MM.1S (cell line): ENCODE results near the gene ZNF778.

Source experiments
- DNase-seq: peaks from one replicate; pipeline ENCODE4 v3.0.0-alpha.2; 2015
- H2AFZ ChIP-seq: fragments of 300-600 bp; sonication (generic); 2 replicates; pipeline ENCODE4 v1.6.0; 2016; ENCODE audit warnings: antibody characterized with exemption, low read length
- H3F3A ChIP-seq: fragments of 300-600 bp; sonication (generic); 2 replicates; pipeline ENCODE4 v1.6.1; 2016; ENCODE audit warnings: mild to moderate bottlenecking, antibody characterized with exemption, low read length, moderate library complexity, mixed read lengths; ENCODE audit not compliant: insufficient read depth
- H3K27ac ChIP-seq: fragments of 300-600 bp; sonication (generic); 2 replicates; pipeline ENCODE4 v1.5.1; 2016; ENCODE audit warnings: mild to moderate bottlenecking, low read length
- H3K27me3 ChIP-seq: fragments of 300-600 bp; sonication (generic); replicated peaks from 2 replicates; pipeline ENCODE4 v1.6.0; 2016; ENCODE audit warnings: low read length; ENCODE audit not compliant: insufficient read depth
- H3K36me3 ChIP-seq: fragments of 300-600 bp; sonication (generic); replicated peaks from 2 replicates; pipeline ENCODE4 v1.6.1; 2016; ENCODE audit warnings: mild to moderate bottlenecking, low read length, mixed read lengths; ENCODE audit not compliant: insufficient read depth
- H3K4me1 ChIP-seq: fragments of 300-600 bp; sonication (generic); 2 replicates; pipeline ENCODE4 v1.6.1; 2016; ENCODE audit warnings: low read length, mixed read lengths
- H3K4me2 ChIP-seq: fragments of 300-600 bp; sonication (generic); 2 replicates; pipeline ENCODE4 v1.6.0; 2016; ENCODE audit warnings: low read depth, low read length
- H3K4me3 ChIP-seq: fragments of 300-600 bp; sonication (generic); 2 replicates; pipeline ENCODE4 v1.5.1; 2016; ENCODE audit warnings: low read length, mixed read lengths
- H3K79me2 ChIP-seq: fragments of 300-600 bp; sonication (generic); 2 replicates; pipeline ENCODE4 v1.6.1; 2016; ENCODE audit warnings: mixed run types, low read length, mixed read lengths
- H3K9ac ChIP-seq: fragments of 300-600 bp; sonication (generic); 2 replicates; pipeline ENCODE4 v1.6.1; 2016; ENCODE audit warnings: low read length, mixed read lengths
- H3K9me2 ChIP-seq: fragments of 300-600 bp; sonication (generic); replicated peaks from 2 replicates; pipeline ENCODE4 v1.6.1; 2016; ENCODE audit warnings: mild to moderate bottlenecking, low read length, mixed read lengths; ENCODE audit not compliant: insufficient read depth
- H3K9me3 ChIP-seq: fragments of 300-600 bp; sonication (generic); replicated peaks from 2 replicates; pipeline ENCODE4 v1.6.1; 2016; ENCODE audit warnings: mild to moderate bottlenecking, low read length, mixed read lengths; ENCODE audit not compliant: insufficient read depth
- H4K20me1 ChIP-seq: fragments of 300-600 bp; sonication (generic); 2 replicates; pipeline ENCODE4 v1.6.1; 2016; ENCODE audit warnings: mild to moderate bottlenecking, low read length, moderate library complexity, mixed read lengths; ENCODE audit not compliant: insufficient read depth
- EZH2 ChIP-seq: fragments of 300-600 bp; sonication (generic); optimal IDR thresholded peaks from 2 replicates; pipeline ENCODE3; 2017; ENCODE audit warnings: low read depth, mild to moderate bottlenecking, antibody characterized with exemption, low read length, mixed read lengths
- EZH2phosphoT487 ChIP-seq: fragments of 300-600 bp; sonication (generic); IDR thresholded peaks from 2 replicates; pipeline ENCODE4 v1.6.1; 2018; ENCODE audit warnings: antibody characterized with exemption, low read length
- TF ChIP-seq, protein P1 (sequence below): fragments of 300-600 bp; sonication (generic); IDR thresholded peaks from 2 replicates; pipeline ENCODE4 v1.5.1; 2016; ENCODE audit warnings: antibody characterized with exemption, low read length, mixed read lengths

Gene ZNF778

DNA sequence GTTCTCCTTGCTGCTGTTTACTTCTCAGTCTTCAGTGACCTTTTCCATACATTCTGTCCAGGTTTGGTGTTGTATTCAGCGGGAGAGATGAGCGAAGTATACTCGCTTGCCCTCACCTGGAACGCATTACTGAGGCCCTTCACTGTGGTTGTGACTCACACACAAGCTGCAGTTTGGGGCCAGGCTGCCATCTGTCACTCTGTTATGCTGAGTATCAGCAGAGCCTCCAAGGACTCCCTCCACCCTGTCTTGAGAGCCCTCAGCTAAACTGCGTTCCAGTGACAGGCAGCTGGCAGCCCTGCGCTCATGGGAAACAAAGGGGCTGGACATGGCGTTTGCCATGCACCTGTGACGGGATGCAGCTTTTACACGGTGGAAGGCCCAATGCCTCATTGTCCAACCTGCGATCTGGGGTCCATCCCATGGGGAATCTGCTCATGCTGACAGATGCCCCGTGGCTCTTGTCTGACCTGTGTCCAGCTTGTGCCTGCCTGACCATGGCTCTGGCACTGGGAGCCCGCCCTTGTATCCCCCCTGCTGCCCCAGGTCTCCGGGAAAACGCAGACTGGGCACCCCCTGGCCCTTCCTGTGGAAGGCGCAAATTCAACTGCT lies 6.5 kb upstream of the ZNF778 start:
- peaks cover 10% of the 10 kb centered on the region; the same call in 1 of the 2 replicates for H3K27me3 ChIP-seq
- no peak overlapping the region for H2AFZ ChIP-seq
- no peak overlapping the region for H3K4me3 ChIP-seq
- H3K4me2 ChIP-seq, result no peak overlapping the region
- no peaks in the 10 kb centered on the region for H3K79me2 ChIP-seq
- no peaks in the 10 kb centered on the region for H3K9me3 ChIP-seq
- H3K4me1 ChIP-seq, result no peaks in the 10 kb centered on the region
- no peaks in the 10 kb centered on the region for H3F3A ChIP-seq
- no peaks in the 10 kb centered on the region for H3K36me3 ChIP-seq
- no peaks in the 10 kb centered on the region for H3K9me2 ChIP-seq
- H4K20me1 ChIP-seq, result no peaks in the 10 kb centered on the region
- H3K9ac ChIP-seq, result no peak overlapping the region
- H3K27ac ChIP-seq, result no peak overlapping the region
- DNase-seq, result no peak
- TF ChIP-seq EZH2phosphoT487, result no peak
- TF ChIP-seq, protein P1, sequence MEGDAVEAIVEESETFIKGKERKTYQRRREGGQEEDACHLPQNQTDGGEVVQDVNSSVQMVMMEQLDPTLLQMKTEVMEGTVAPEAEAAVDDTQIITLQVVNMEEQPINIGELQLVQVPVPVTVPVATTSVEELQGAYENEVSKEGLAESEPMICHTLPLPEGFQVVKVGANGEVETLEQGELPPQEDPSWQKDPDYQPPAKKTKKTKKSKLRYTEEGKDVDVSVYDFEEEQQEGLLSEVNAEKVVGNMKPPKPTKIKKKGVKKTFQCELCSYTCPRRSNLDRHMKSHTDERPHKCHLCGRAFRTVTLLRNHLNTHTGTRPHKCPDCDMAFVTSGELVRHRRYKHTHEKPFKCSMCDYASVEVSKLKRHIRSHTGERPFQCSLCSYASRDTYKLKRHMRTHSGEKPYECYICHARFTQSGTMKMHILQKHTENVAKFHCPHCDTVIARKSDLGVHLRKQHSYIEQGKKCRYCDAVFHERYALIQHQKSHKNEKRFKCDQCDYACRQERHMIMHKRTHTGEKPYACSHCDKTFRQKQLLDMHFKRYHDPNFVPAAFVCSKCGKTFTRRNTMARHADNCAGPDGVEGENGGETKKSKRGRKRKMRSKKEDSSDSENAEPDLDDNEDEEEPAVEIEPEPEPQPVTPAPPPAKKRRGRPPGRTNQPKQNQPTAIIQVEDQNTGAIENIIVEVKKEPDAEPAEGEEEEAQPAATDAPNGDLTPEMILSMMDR, result no peak
- no peak for TF ChIP-seq EZH2

DNA sequence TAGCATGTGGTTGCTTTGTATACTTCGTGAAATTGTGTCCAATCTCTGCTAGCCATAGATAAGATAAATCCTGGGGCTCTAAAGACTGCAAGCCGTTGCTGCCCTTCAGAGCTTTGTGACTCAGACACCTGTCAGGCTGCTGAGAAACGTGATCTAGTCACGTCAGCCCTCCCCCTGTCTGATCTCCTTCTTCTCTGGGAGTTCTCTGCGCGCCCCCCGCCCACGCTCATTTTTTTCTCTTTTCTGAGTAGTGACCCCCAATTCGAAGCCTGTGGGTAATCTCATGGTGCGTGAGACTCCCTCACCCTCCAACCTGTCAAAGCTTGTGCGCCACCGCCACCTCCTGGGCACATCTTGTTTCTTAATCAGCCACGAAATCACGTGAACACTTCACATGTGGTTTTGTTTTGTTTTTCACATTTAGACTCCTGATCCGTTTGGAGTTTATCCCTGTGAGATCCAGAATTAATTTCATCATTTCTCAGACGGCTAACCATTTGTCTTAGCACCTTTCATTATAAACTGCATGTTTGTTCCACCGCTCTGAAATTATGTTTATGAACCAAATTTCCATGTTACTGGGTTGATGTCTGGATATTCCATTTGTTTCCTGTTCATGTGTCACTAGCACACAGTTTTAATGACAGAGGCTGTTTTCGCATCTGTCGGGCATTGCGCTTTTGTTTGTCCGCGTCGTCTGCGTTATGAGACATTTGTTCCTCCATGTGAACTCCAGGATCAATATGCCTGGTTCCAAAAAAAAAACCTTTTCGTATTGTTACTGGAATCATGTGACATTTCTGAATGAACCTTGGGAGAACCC lies 977 bp upstream of the ZNF778 start:
- H3K4me3 ChIP-seq, result peak overlapping the region; percentile 76
- peaks cover 4% of the 10 kb centered on the region; the same call in 1 of the 2 replicates for H3F3A ChIP-seq
- no peaks in the 10 kb centered on the region for H3K9me3 ChIP-seq

DNA sequence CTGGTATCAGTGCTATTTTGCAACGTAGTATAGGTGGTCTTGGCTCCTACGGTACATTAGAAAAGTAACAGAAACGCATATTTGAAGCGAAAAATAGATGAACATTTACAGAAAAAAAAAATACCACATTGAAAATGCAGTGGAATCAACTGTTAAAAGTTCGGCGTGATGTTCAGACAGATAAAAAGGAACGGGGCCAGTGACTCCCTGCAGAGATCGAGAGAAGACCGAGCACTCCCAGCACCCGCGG lies 440 bp upstream of the ZNF778 start:
- Histone ChIP-seq H3K79me2 (0 out of 2 replicates have a peak, but pooled peaks cover 4% of the 10 kb centered on the region), H2AFZ (0 out of 2 replicates have a peak overlapping the region, but pooled peaks have one; percentile 63), H3K36me3 (no peaks in the 10 kb centered on the region), H3F3A (peaks cover 4% of the 10 kb centered on the region; the same call in 1 of the 2 replicates), H3K9me2 (no peaks in the 10 kb centered on the region), H3K4me1 (no peaks in the 10 kb centered on the region), H4K20me1 (no peaks in the 10 kb centered on the region), H3K27me3 (no peaks in the 10 kb centered on the region), H3K9ac (peak overlapping the region; percentile 83), H3K27ac (peak overlapping the region; percentile 59; the same call in 1 of the 2 replicates), H3K4me3 (peak overlapping the region; percentile 76), H3K9me3 (no peaks in the 10 kb centered on the region), H3K4me2 (peak overlapping the region; percentile 97)
- DNase-seq, result no peak
- TF ChIP-seq EZH2, result no peak
- TF ChIP-seq EZH2phosphoT487, result no peak
- TF ChIP-seq, protein P1, result no peak

More for the DNA sequence above, 977 bp upstream of the ZNF778 start:
- H3K9ac ChIP-seq, result peak overlapping the region; percentile 83
- peak overlapping the region; percentile 59; the same call in 1 of the 2 replicates for H3K27ac ChIP-seq
- DNase-seq, result peak; percentile 60
- 0 out of 2 replicates have a peak, but pooled peaks cover 4% of the 10 kb centered on the region for H3K79me2 ChIP-seq
- H3K4me1 ChIP-seq, result no peaks in the 10 kb centered on the region
- TF ChIP-seq EZH2, result no peak
- TF ChIP-seq, protein P1, result peak; percentile 56
- H2AFZ ChIP-seq, result 0 out of 2 replicates have a peak overlapping the region, but pooled peaks have one; percentile 63
- H3K36me3 ChIP-seq, result no peaks in the 10 kb centered on the region
- H4K20me1 ChIP-seq, result no peaks in the 10 kb centered on the region
- H3K27me3 ChIP-seq, result no peaks in the 10 kb centered on the region
- peak overlapping the region; percentile 97 for H3K4me2 ChIP-seq
- H3K9me2 ChIP-seq, result no peaks in the 10 kb centered on the region
